NCI-H460 (cell line): Measurements from ENCODE around the gene DAAM2. TPM values are rescaled to one million over a fixed set of nuclear protein-coding genes. Genes with fewer than 3 reads are reported as not detected.

Experiments used
- DNase-seq: peaks from one replicate; pipeline ENCODE4 v3.0.0-alpha.2; 2016; ENCODE audit warnings: low read depth; ENCODE audit errors: extremely low read depth
- total RNA-seq: library from RNA; depleted of rRNA; stranded (reverse); fragments of >200 nt; shearing (Covaris generic); gene quantifications from 2 replicates; pipeline ENCODE4 v1.2.3, GENCODE V29; 2014

The DAAM2 gene
- total RNA-seq, 1 experiment from 2014 or later = not detected

GRCh38 chr6:39816747-39817146, 24.6 kb downstream of the DAAM2 start:
- no peak for DNase-seq

- no peak for DNase-seq
Observed at GRCh38 chr6:39818695-39819094, 26.5 kb downstream of the DAAM2 start.

GRCh38 chr6:39819228-39819627, 27.1 kb downstream of the DAAM2 start:
- no peak for DNase-seq

DNA sequence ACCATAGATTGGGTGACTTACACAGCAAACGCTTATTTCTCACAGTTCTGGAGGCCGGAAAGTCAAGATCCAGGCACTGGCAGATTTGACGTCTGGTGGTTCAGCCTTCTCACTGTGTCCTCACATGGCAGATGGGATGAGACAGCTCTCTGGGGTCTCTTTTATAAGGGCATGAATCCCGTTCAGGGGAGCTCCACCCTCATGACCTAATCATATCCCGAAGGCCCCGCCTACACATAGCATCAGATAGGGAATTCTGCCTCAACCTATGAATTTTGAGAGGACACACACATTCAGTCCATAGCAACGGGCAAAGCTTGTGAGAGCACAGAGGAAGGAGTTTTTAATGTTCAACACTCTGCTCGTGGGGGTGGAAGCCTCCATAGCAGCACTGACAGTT, 27.5 kb downstream of the DAAM2 start:
- DNase-seq = no peak

DNA sequence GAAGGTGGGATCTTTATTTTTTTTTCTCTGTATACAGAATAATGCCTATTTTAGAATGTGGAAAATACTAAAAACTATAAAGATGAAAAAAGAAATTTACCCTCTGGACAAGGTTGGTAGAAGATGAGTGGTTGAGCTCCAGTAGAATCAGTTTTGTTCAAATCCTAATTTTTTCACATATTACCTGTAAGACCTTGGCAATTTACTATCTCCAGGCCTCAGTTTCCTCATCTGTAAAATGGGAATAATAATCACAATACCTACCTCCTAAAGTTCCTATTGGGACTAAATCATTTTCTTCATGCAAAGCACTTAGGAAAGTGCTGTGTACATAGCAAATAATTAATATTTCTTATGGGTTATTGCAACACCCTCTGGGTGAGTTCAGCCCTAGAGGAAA, 28.4 kb downstream of the DAAM2 start:
- no peak for DNase-seq

- no peak for DNase-seq
Observed at GRCh38 chr6:39821046-39821740, 29.0 kb downstream of the DAAM2 start.

GRCh38 chr6:39821742-39822532, 29.8 kb downstream of the DAAM2 start:
- DNase-seq = no peak

DNA sequence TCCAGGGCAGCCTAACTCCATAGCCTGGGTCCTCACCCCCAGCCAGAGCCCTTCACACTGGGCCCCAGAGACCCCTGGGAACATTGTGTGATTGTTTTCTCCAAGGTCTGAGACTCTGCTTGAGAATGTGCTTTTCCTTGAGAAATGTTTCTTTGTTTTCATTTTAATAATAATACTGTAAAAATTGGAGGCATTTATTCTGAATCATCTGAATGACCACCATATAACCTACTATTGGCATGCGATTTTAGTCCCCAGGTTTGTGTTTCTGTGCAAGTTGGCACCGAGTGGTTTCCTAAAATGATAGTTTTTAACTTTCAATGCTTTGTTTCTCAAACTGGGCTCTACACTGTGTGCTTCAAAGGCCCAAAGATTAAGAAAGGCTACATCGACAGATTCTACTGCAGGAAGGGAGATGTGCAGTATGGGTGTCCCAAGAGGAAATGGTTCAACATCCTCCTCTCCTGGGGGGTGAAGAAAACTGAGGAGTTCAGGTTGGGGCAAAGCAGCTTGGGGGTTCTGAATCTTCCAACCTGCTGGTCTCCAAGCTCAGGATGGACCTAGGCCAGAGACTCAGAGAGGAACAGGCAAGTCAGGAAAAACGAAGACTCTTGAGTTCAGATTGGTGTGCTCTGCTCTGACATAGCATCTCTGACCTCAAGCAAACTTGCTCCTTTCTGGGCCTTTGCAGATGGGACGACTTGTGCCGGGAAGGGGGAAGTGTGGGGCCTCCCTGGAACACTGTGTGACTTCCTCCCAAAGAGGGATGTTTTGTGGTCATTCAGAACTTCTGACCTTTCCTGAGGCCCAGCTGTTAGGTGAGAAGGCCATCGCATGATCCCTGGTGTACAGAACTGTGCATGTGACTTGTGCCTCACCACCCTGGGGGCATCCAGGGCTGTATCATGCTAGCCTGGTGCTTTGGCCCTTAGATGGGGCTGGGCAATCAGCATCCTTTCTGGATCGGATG, 31.0 kb downstream of the DAAM2 start:
- no peak for DNase-seq

- no peak for DNase-seq
Observed at GRCh38 chr6:39824030-39824926, 32.1 kb downstream of the DAAM2 start.

DNA sequence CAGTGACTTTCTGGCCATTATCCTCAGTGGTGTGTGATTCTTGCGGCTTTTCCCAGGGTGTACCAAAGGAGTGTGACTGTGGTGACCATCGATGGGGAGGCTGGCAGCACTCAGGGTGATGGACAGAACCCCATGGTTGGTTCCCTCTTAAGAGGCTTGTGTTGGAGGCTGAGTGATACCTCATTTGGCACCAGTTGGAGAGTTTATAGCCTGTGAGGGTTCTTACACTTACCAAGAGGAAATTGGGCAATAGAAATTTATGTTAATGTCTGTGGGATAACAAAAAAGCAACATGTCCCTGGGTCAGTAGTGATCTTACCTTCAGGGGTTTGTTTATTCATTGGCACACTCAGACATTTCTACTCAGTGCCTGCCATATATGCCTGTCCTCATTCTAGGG, 37.2 kb downstream of the DAAM2 start:
- no peak for DNase-seq

DNA sequence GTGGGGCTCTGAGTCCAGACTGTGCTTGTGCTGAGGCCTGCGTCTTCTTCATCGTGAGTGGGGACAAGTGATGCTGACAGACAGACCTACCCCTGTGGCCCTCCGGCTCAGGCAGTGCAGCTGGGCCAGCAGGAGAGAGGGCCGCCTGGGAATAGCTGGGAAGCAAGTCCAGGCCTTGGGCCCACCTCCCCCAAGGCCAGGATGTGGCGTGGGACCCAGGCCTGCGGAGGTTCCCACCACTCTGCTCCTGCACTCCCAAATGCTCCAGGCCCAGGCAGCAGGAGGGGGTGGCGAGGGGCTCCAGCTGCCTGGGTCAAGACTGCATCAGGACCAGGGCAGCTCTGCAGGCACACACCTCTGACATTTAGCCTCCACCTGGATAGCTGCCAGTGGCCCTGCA, 38.3 kb downstream of the DAAM2 start:
- DNase-seq = no peak

GRCh38 chr6:39831701-39832100, 39.5 kb downstream of the DAAM2 start:
- no peak for DNase-seq

GRCh38 chr6:39834278-39834677, 42.1 kb downstream of the DAAM2 start:
- DNase-seq = no peak

- no peak for DNase-seq
Observed at GRCh38 chr6:39834866-39835265, 42.7 kb downstream of the DAAM2 start.

GRCh38 chr6:39835821-39836295, 43.7 kb downstream of the DAAM2 start:
- DNase-seq = no peak

DNA sequence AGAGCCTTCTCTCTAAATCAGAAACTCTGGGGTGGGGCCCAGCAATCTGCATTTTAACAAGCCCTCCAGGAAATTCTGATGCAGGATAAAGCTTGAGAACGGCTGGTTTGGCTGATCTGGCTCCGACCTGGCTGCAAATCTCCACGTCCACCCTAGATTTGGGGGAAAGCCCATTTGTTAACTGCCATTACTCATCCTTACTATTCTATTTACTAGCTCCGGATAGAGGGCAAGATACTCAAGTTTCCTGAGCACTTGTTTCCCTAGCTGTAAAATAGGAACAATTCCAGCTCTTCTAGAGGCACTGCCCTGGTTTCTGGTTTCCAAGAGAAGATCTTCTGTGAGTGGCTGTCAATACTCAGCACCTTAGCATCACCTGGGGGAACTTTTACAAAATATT, 44.4 kb downstream of the DAAM2 start:
- no peak for DNase-seq

DNA sequence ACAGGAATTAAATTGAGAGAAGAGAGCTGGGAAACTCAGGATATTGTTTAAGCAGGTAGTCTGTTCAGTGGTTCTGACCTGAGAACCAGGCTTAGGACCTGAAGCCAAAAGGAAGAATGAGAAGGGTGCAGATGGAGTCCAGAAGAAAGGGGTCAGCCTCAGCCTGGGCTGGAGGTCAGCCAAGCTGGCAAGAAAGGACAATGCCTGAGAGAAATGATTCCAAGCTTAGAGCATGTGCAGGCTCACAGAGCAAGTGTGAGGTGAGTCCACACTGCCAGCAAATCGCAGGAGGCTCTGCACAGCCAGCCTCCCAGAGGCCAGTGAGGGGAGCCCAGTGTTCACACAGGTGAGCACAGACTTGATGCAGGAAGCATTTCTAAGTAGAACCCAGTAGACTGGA, 47.3 kb downstream of the DAAM2 start:
- no peak for DNase-seq

DNA sequence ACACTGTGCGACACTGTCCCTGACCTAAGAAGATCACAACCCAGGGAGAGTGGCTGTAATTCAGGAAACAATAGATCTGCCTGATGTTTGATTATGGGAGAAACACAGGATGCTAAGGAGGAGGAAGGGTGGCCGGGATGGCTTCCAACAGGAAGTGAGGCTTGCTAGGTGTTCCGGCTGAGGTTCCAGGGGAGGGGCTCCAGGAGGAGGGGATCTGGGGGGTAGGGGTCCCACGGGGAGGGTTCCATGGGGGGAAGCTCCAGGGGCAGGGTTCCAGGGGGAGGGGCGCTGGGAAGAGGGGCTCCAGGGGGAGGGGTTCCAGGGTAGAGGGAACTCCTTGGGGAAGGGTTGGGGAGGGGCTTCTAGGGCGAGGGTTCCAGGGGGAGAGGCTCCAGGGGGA, 48.6 kb downstream of the DAAM2 start:
- no peak for DNase-seq

GRCh38 chr6:39841291-39841690, 49.1 kb downstream of the DAAM2 start:
- DNase-seq = no peak

DNA sequence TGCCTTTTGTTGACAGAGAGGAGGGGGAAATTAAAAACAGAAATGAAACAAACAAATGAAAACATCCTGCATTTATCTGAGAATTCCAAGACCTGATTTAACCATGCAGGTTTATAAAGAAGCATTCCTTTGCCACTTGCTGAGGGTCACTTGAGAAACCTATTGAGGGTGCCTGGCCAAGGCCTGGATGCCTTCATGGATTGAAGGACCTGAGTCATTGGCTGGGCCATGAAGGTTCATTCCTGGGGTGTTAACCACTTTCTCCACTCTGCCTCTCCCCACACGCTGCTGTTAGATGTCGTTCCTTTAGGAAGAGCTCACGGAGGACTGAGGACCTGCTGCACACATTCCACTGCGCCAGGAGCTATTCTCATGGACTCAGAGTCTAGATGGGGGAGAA, 49.7 kb downstream of the DAAM2 start:
- no peak for DNase-seq
